HepG2 (cell line): ENCODE measurements around the gene TPPP2. TPM values are rescaled to one million over a fixed set of nuclear protein-coding genes. Genes with fewer than 3 reads are reported as not detected.

Experiments used
- CHCHD3 ChIP-seq: sonication (generic); formaldehyde crosslinking; IDR thresholded peaks from 2 replicates; pipeline ENCODE4 v1.8.0; 2022; ENCODE audit warnings: mild to moderate bottlenecking, missing genetic modification reagents, moderate library complexity
- CREM ChIP-seq, 2 experiments: sonication (generic) in 1 of 2; formaldehyde crosslinking in 1 of 2; IDR thresholded peaks; 2 replicates each; pipeline versions ENCODE4 v1.4.0 to v1.6.1; 2016 to 2020; ENCODE audit warnings: antibody characterized with exemption in 1 of 2, mild to moderate bottlenecking in 1 of 2, missing genetic modification reagents in 1 of 2
- HDAC2 ChIP-seq: sonication (generic); formaldehyde crosslinking; IDR thresholded peaks from 2 replicates; pipeline ENCODE4 v1.4.0; 2020; ENCODE audit warnings: missing genetic modification reagents
- MLXIP ChIP-seq: sonication (generic); formaldehyde crosslinking; IDR thresholded peaks from 2 replicates; pipeline ENCODE4 v1.9.0; 2021; ENCODE audit warnings: missing genetic modification reagents, borderline replicate concordance
- PAWR ChIP-seq: sonication (generic); formaldehyde crosslinking; IDR thresholded peaks from 2 replicates; pipeline ENCODE4 v1.4.0; 2020; ENCODE audit warnings: missing genetic modification reagents, mild to moderate bottlenecking, borderline replicate concordance
- PAX8 ChIP-seq: sonication (generic); formaldehyde crosslinking; IDR thresholded peaks from 2 replicates; pipeline ENCODE4 v1.8.0; 2022; ENCODE audit warnings: mild to moderate bottlenecking, missing genetic modification reagents, borderline replicate concordance
- PRDM4 ChIP-seq: sonication (generic); formaldehyde crosslinking; IDR thresholded peaks from 2 replicates; pipeline ENCODE4 v1.9.0; 2021; ENCODE audit warnings: missing genetic modification reagents, borderline replicate concordance
- SAFB2 ChIP-seq: sonication (generic); formaldehyde crosslinking; IDR thresholded peaks from 2 replicates; pipeline ENCODE4 v1.5.1; 2020; ENCODE audit warnings: missing genetic modification reagents, low read depth, mild to moderate bottlenecking, borderline replicate concordance
- SKI ChIP-seq: fragments of 450-650 bp; IDR thresholded peaks from one replicate; pipeline ENCODE4 v1.6.1; 2018; ENCODE audit warnings: mild to moderate bottlenecking; ENCODE audit not compliant: partially characterized antibody
- SP5 ChIP-seq: IDR thresholded peaks from 2 replicates; pipeline ENCODE4 v1.6.1; 2016; ENCODE audit warnings: low read depth, borderline replicate concordance
- TERF1 ChIP-seq: sonication (generic); formaldehyde crosslinking; IDR thresholded peaks from 2 replicates; pipeline ENCODE4 v1.8.0; 2022; ENCODE audit warnings: mild to moderate bottlenecking, missing genetic modification reagents, moderate library complexity
- XRCC5 ChIP-seq: fragments of 200-400 bp; formaldehyde crosslinking; optimal IDR thresholded peaks from 2 replicates; pipeline ENCODE3; 2017; ENCODE audit warnings: mild to moderate bottlenecking, low read length
- ZFP36L1 ChIP-seq: sonication (generic); formaldehyde crosslinking; IDR thresholded peaks from 2 replicates; pipeline ENCODE4 v1.8.0; 2022; ENCODE audit warnings: mild to moderate bottlenecking, missing genetic modification reagents, moderate library complexity
- ZNF10 ChIP-seq: sonication (generic); formaldehyde crosslinking; IDR thresholded peaks from 2 replicates; pipeline ENCODE4 v1.4.0; 2020; ENCODE audit warnings: mild to moderate bottlenecking, low read depth, missing genetic modification reagents, borderline replicate concordance
- ZNF124 ChIP-seq: sonication (generic); formaldehyde crosslinking; IDR thresholded peaks from 2 replicates; pipeline ENCODE4 v1.4.0; 2020; ENCODE audit warnings: missing genetic modification reagents
- ZNF274 ChIP-seq: sonication (generic); formaldehyde crosslinking; IDR thresholded peaks from 2 replicates; pipeline ENCODE4 v1.5.1; 2020; ENCODE audit warnings: mild to moderate bottlenecking, missing genetic modification reagents
- ZNF275 ChIP-seq: sonication (generic); formaldehyde crosslinking; IDR thresholded peaks from 2 replicates; pipeline ENCODE4 v1.8.0; 2022; ENCODE audit warnings: missing genetic modification reagents, mild to moderate bottlenecking, inconsistent platforms, borderline replicate concordance
- ZNF333 ChIP-seq: sonication (generic); formaldehyde crosslinking; IDR thresholded peaks from 2 replicates; pipeline ENCODE4 v1.4.0; 2020; ENCODE audit warnings: mild to moderate bottlenecking, missing genetic modification reagents, borderline replicate concordance
- ZNF484 ChIP-seq: sonication (generic); formaldehyde crosslinking; IDR thresholded peaks from 2 replicates; pipeline ENCODE4 v1.5.1; 2020; ENCODE audit warnings: mild to moderate bottlenecking, low read depth, missing genetic modification reagents, borderline replicate concordance
- ZNF616 ChIP-seq: sonication (generic); formaldehyde crosslinking; IDR thresholded peaks from 2 replicates; pipeline ENCODE4 v1.5.0; 2020; ENCODE audit warnings: low read depth, mild to moderate bottlenecking, missing genetic modification reagents
- polyA plus RNA-seq, 8 experiments: library from polyadenylated mRNA; depleted of rRNA in 3 of 8; stranded (reverse) in 7 of 8; unstranded in 1 of 8; fragments of >200 nt; fragmentation: Illumina TruSeq in 4 of 8; extraction: Trizol in 4 of 8; gene quantifications; 2 replicates each; pipeline versions ENCODE4 v1.2.1 to v1.2.3, GENCODE V29; 2011 to 2016; ENCODE audit warnings: low read depth in 4 of 8, missing spikeins in 1 of 8, mixed read lengths in 1 of 8; ENCODE audit not compliant: insufficient read depth in 1 of 8
- total RNA-seq, 5 experiments: library from RNA; depleted of rRNA; stranded (reverse); fragments of >200 nt; fragmentation: Illumina TruSeq; extraction: Trizol; gene quantifications; 2 replicates each; pipeline ENCODE4 v1.2.3, GENCODE V29; 2016; ENCODE audit warnings: low read depth in 1 of 5

The TPPP2 gene
- total and polyA plus RNA-seq, 2 of the 13 experiments (the other 11 are each of a cell fraction or from before 2014, with no cell fraction given) = 0.58 to 4.2 TPM

GRCh38 chr14:20989787-20990600 lies 40.0 kb upstream of the TPPP2 start, which contains the start of gene METTL17 (continued):
- TF ChIP-seq ZNF275 (CRISPR knock-in tag) (no peak; the same call in 1 of the 2 replicates), ZNF484 (CRISPR knock-in tag) (no peak), SP5 (CRISPR knock-in tag) (no peak; the same call in 1 of the 2 replicates), SKI (no peak), ZNF333 (CRISPR knock-in tag) (no peak), ZNF10 (CRISPR knock-in tag) (no peak), PAWR (CRISPR knock-in tag) (no peak), PRDM4 (CRISPR knock-in tag) (no peak), ZNF274 (CRISPR knock-in tag) (no peak; the same call in 1 of the 2 replicates), ZFP36L1 (peak; percentile 53; the same call in 1 of the 2 replicates), CHCHD3 (no peak), XRCC5 (no peak), SAFB2 (CRISPR knock-in tag) (no peak), ZNF616 (CRISPR knock-in tag) (no peak), PAX8 (CRISPR knock-in tag) (0 out of 2 replicates have a peak, but pooled peaks have one; percentile 87), HDAC2 (CRISPR knock-in tag) (no peak; the same call in 1 of the 2 replicates), TERF1 (CRISPR knock-in tag) (no peak), ZNF124 (CRISPR knock-in tag) (peak; percentile 64; the same call in 1 of the 2 replicates), CREM (IDR thresholded peaks at IDR 0.05) (peak; percentile 90), CREM (CRISPR knock-in tag; IDR thresholded peaks at IDR 0.05) (0 out of 2 replicates have a peak, but pooled peaks have one; percentile 2), MLXIP (CRISPR knock-in tag) (peak; percentile 62; the same call in 1 of the 2 replicates)
